IMR-90 (cell line): ENCODE measurements around the gene GRIK5. TPM values are rescaled to one million over a fixed set of nuclear protein-coding genes. Genes with fewer than 3 reads are reported as not detected.

Source experiments
- ATAC-seq: fragments of 200-7000 bp; cut with Tn5 transposase; 2 replicates; pipeline ENCODE4 v1.9.1; 2020; ENCODE audit warnings: low read depth, mild to moderate bottlenecking, moderate library complexity
- BruUV-seq: library from RNA; stranded (reverse); fragments of 400-500 nt; replicated peaks from 2 replicates; lab custom pipeline; 2021; lab: Mats Ljungman, UMichigan
- CTCF ChIA-PET: fragments of 300-600 bp; formaldehyde crosslinking; extraction: SDS; loops from one replicate; lab custom pipeline; 2021; ENCODE audit warnings: antibody characterized with exemption; lab: Yijun Ruan, JAX
- POLR2A ChIA-PET: fragments of 300-600 bp; sonication (Branson Sonifier 250); formaldehyde crosslinking; loops from one replicate; lab custom pipeline; 2022; ENCODE audit warnings: antibody characterized with exemption; ENCODE audit not compliant: unreplicated experiment; lab: Charles Lee
- DNase-seq: peaks from one replicate; pipeline ENCODE4 v3.0.0; 2013
- H2AFZ ChIP-seq: replicated peaks from 2 replicates; pipeline ENCODE3; 2013; ENCODE audit warnings: low read length, mild to moderate bottlenecking; ENCODE audit not compliant: poor library complexity
- H2AK5ac ChIP-seq: 2 replicates; pipeline ENCODE4 v1.6.1; 2013; ENCODE audit warnings: low read depth, low read length, inconsistent platforms
- H2AK9ac ChIP-seq: replicated peaks from 2 replicates; pipeline ENCODE3; 2013; ENCODE audit warnings: mild to moderate bottlenecking, low read depth, low read length, moderate library complexity; ENCODE audit not compliant: poor library complexity
- H2BK120ac ChIP-seq: 2 replicates; pipeline ENCODE4 v1.6.1; 2013; ENCODE audit warnings: low read depth, low read length, inconsistent platforms
- H2BK15ac ChIP-seq: 3 replicates; pipeline ENCODE4 v1.6.1; 2013; ENCODE audit warnings: low read depth, low read length, inconsistent platforms
- H2BK20ac ChIP-seq: 2 replicates; pipeline ENCODE4 v1.6.1; 2013; ENCODE audit warnings: low read depth, mild to moderate bottlenecking, inconsistent platforms, low read length, moderate library complexity
- H2BK5ac ChIP-seq: 2 replicates; pipeline ENCODE4 v1.6.1; 2013; ENCODE audit warnings: mild to moderate bottlenecking, low read depth, low read length, inconsistent platforms; ENCODE audit not compliant: poor library complexity, severe bottlenecking
- H3K14ac ChIP-seq: replicated peaks from 2 replicates; pipeline ENCODE4 v1.6.1; 2013; ENCODE audit warnings: low read depth, low read length, inconsistent platforms
- H3K18ac ChIP-seq: 2 replicates; pipeline ENCODE4 v1.6.1; 2013; ENCODE audit warnings: low read depth, low read length, control low read depth
- H3K23ac ChIP-seq: 2 replicates; pipeline ENCODE4 v1.6.1; 2013; ENCODE audit warnings: low read depth, low read length, inconsistent platforms
- H3K27ac ChIP-seq: 2 replicates; pipeline ENCODE4 v1.5.1; 2013; ENCODE audit warnings: mild to moderate bottlenecking, control low read depth, low read length; ENCODE audit not compliant: insufficient read depth
- H3K27me3 ChIP-seq: 2 replicates; pipeline ENCODE4 v1.6.1; 2013; ENCODE audit warnings: low read length; ENCODE audit not compliant: control insufficient read depth, insufficient read depth
- H3K36me3 ChIP-seq: 2 replicates; pipeline ENCODE4 v1.6.1; 2013; ENCODE audit warnings: low read length, mixed read lengths; ENCODE audit not compliant: control insufficient read depth, insufficient read depth
- H3K4ac ChIP-seq: 2 replicates; pipeline ENCODE4 v1.6.1; 2013; ENCODE audit warnings: low read depth, low read length, inconsistent platforms
- H3K4me1 ChIP-seq: 2 replicates; pipeline ENCODE4 v1.6.1; 2013; ENCODE audit warnings: low read length, mixed read lengths; ENCODE audit not compliant: control insufficient read depth, insufficient read depth
- H3K4me2 ChIP-seq: 2 replicates; pipeline ENCODE4 v1.6.1; 2013; ENCODE audit warnings: low read depth, mild to moderate bottlenecking, control low read depth, low read length, moderate library complexity
- H3K4me3 ChIP-seq: 2 replicates; pipeline ENCODE4 v1.5.1; 2013; ENCODE audit warnings: low read depth, mild to moderate bottlenecking, control low read depth, low read length, moderate library complexity; ENCODE audit not compliant: insufficient read depth
- H3K56ac ChIP-seq: 2 replicates; pipeline ENCODE4 v1.6.1; 2013; ENCODE audit warnings: low read length, inconsistent platforms; ENCODE audit not compliant: insufficient read depth; ENCODE audit errors: extremely low read depth
- H3K79me1 ChIP-seq, 2 experiments: 2 replicates each; pipeline ENCODE4 v1.6.1; 2013; ENCODE audit warnings: low read length in 2 of 2, inconsistent platforms in 1 of 2, low read depth in 1 of 2
- H3K9ac ChIP-seq: 2 replicates; pipeline ENCODE4 v1.6.1; 2013; ENCODE audit warnings: low read depth, low read length, control low read depth
- H3K9me1 ChIP-seq: 2 replicates; pipeline ENCODE4 v1.6.1; 2013; ENCODE audit warnings: low read length, inconsistent platforms; ENCODE audit not compliant: insufficient read depth
- H3K9me3 ChIP-seq: 2 replicates; pipeline ENCODE4 v1.6.1; 2013; ENCODE audit warnings: low read length; ENCODE audit not compliant: control insufficient read depth, insufficient read depth
- H4K20me1 ChIP-seq: 2 replicates; pipeline ENCODE4 v1.6.1; 2013; ENCODE audit warnings: low read length, inconsistent platforms; ENCODE audit not compliant: insufficient read depth
- H4K5ac ChIP-seq: 2 replicates; pipeline ENCODE4 v1.6.1; 2013; ENCODE audit warnings: mild to moderate bottlenecking, low read depth, low read length, control low read depth
- H4K8ac ChIP-seq, 2 experiments: 2 replicates each; pipeline ENCODE4 v1.6.1; 2013; ENCODE audit warnings: low read depth in 2 of 2, low read length in 2 of 2, control low read depth in 1 of 2, inconsistent platforms in 1 of 2
- H4K91ac ChIP-seq: 2 replicates; pipeline ENCODE4 v1.6.1; 2013; ENCODE audit warnings: low read depth, low read length, inconsistent platforms; ENCODE audit not compliant: insufficient read depth
- BHLHE40 ChIP-seq: fragments of 150-350 bp; IDR thresholded peaks from 2 replicates; pipeline ENCODE4 v1.6.1; 2016; ENCODE audit warnings: mild to moderate bottlenecking, low read depth, low read length
- CEBPB ChIP-seq: IDR thresholded peaks from 2 replicates; pipeline ENCODE4 v1.6.1; 2012; ENCODE audit warnings: low read depth, low read length, improper control_type of control experiment
- FOS ChIP-seq: fragments of 150-350 bp; IDR thresholded peaks from 2 replicates; pipeline ENCODE4 v1.6.1; 2016; ENCODE audit warnings: low read depth, low read length
- MXI1 ChIP-seq: IDR thresholded peaks from 2 replicates; pipeline ENCODE4 v1.6.1; 2012; ENCODE audit warnings: low read depth, mild to moderate bottlenecking, low read length, moderate library complexity, borderline replicate concordance
- POLR2A ChIP-seq: IDR thresholded peaks from 2 replicates; pipeline ENCODE4 v1.6.1; 2012; ENCODE audit warnings: mild to moderate bottlenecking, low read depth, low read length
- RAD21 ChIP-seq: IDR thresholded peaks from 2 replicates; pipeline ENCODE4 v1.6.1; 2012; ENCODE audit warnings: low read length, improper control_type of control experiment
- RCOR1 ChIP-seq: IDR thresholded peaks from 2 replicates; pipeline ENCODE4 v1.6.1; 2012; ENCODE audit warnings: mild to moderate bottlenecking, low read length, improper control_type of control experiment; ENCODE audit not compliant: insufficient replicate concordance
- RFX5 ChIP-seq: IDR thresholded peaks from 2 replicates; pipeline ENCODE4 v1.8.0; 2012; ENCODE audit warnings: low read depth, mild to moderate bottlenecking, low read length, moderate library complexity
- SMC3 ChIP-seq: fragments of 150-350 bp; IDR thresholded peaks from 2 replicates; pipeline ENCODE4 v1.6.1; 2016; ENCODE audit warnings: low read depth, mild to moderate bottlenecking, antibody characterized with exemption, low read length, moderate library complexity
- WGBS, 2 experiments: methylation state at CpG; one replicate each; pipeline versions ENCODE4 v1.1.5 to v1.1.7; 2013; ENCODE audit warnings: missing lambda C conversion rate in 2 of 2; ENCODE audit not compliant: insufficient read length in 1 of 2; ENCODE audit errors: extremely low coverage in 2 of 2; 5-methylcytosine and 5-hydroxymethylcytosine counted together
- dilution Hi-C: fragments of 300-500 bp; cut with HindIII; formaldehyde crosslinking; loops from one replicate; pipeline ENCODE4 v1.14.3; 2018; ENCODE audit warnings: low sequenced_read_pairs; ENCODE audit not compliant: unreplicated experiment
- in situ Hi-C: fragments of 300-500 bp; cut with MboI; formaldehyde crosslinking; loops from 3 replicates; pipeline ENCODE4 v1.14.3; 2019; ENCODE audit warnings: low sequenced_read_pairs, inconsistent platforms, mixed read lengths
- intact Hi-C: fragments of 100-400 bp; cut with micrococcal nuclease; formaldehyde crosslinking; loops from 2 replicates; pipeline ENCODE4 v1.10.0; 2022
- polyA plus RNA-seq, 3 experiments: library from polyadenylated mRNA; depleted of rRNA; stranded (reverse); fragments of >200 nt; gene quantifications; 2 replicates each; pipeline ENCODE4 v1.2.3, GENCODE V29; 2012; ENCODE audit warnings: low replicate concordance in 1 of 3
- total RNA-seq: library from RNA; depleted of rRNA; stranded (reverse); fragments of >200 nt; gene quantifications from 2 replicates; pipeline ENCODE4 v1.2.3, GENCODE V29; 2012
- TF ChIP-seq, protein P1 (sequence below): fragments of 150-350 bp; IDR thresholded peaks from 2 replicates; pipeline ENCODE4 v1.6.1; 2017; ENCODE audit warnings: mild to moderate bottlenecking, antibody characterized with exemption, low read length, low read depth
- TF ChIP-seq, protein P2 (sequence below): conservative IDR thresholded peaks from 2 replicates; pipeline ENCODE4 v1.5.1; 2012; ENCODE audit warnings: mild to moderate bottlenecking, low read depth, low read length, improper control_type of control experiment

Gene GRIK5
- total and polyA plus RNA-seq, 2 of the 4 experiments (the other 2 are of a cell fraction), result 0.10 TPM; not detected in 1

DNA sequence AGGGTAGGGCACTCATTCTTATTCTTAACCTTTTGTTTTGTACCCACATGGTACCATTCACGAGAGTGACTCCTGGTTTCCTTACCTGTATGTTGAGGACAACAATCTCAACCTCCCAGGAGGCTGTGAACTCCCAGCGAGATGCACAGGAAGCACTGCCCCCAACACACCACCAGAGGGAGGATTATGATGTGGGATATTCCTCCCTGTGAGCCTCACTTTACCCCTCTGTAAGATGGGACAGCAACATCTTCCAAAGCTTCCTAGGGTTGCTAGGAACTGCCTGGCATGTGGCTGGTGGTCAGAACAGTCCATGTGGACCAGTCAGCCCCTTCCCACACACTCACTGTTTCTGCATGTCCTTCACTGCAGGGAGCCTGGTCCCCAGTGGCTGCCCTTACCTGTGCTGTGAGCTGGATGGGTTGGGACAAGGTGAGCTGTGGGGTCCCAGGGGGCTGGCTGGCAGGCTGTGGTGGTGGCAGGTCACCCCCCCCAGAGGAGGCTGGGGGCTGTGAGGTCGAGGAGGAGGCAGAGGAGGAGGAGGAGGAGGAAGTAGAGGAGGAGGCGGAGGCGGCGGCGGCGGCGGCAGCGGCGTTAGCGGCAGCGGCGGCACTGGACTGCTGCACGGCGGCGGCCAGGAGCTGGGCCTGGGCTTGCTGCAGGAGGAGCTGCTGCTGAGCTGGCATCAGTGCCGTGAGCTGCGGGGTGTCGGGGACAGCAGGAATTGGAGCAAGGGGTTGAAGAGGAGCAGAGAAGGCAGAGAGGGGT lies 46.5 kb upstream of the GRIK5 start:
- H2BK5ac ChIP-seq, result no peak overlapping the region
- no peak overlapping the region; a peak in 1 of 4 replicates for H4K8ac ChIP-seq
- ATAC-seq (no peak), DNase-seq (no peak)
- no peak overlapping the region for H2BK15ac ChIP-seq
- H3K4me3 ChIP-seq, result no peak overlapping the region
- 0 out of 2 replicates have a peak overlapping the region, but pooled peaks have one; percentile 30 for H3K14ac ChIP-seq
- TF ChIP-seq, protein P1, sequence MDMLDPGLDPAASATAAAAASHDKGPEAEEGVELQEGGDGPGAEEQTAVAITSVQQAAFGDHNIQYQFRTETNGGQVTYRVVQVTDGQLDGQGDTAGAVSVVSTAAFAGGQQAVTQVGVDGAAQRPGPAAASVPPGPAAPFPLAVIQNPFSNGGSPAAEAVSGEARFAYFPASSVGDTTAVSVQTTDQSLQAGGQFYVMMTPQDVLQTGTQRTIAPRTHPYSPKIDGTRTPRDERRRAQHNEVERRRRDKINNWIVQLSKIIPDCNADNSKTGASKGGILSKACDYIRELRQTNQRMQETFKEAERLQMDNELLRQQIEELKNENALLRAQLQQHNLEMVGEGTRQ, result no peak
- TF ChIP-seq FOS (no peak), RCOR1 (no peak), POLR2A (no peak), MXI1 (no peak), BHLHE40 (no peak), RFX5 (no peak), RAD21 (no peak), SMC3 (no peak), CEBPB (no peak)
- TF ChIP-seq, protein P2, sequence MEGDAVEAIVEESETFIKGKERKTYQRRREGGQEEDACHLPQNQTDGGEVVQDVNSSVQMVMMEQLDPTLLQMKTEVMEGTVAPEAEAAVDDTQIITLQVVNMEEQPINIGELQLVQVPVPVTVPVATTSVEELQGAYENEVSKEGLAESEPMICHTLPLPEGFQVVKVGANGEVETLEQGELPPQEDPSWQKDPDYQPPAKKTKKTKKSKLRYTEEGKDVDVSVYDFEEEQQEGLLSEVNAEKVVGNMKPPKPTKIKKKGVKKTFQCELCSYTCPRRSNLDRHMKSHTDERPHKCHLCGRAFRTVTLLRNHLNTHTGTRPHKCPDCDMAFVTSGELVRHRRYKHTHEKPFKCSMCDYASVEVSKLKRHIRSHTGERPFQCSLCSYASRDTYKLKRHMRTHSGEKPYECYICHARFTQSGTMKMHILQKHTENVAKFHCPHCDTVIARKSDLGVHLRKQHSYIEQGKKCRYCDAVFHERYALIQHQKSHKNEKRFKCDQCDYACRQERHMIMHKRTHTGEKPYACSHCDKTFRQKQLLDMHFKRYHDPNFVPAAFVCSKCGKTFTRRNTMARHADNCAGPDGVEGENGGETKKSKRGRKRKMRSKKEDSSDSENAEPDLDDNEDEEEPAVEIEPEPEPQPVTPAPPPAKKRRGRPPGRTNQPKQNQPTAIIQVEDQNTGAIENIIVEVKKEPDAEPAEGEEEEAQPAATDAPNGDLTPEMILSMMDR, result no peak
- H3K9ac ChIP-seq, result no peak overlapping the region
- H3K9me1 ChIP-seq, result peaks cover 30% of the 10 kb centered on the region
- no peak overlapping the region for H3K27ac ChIP-seq
- CTCF ChIA-PET, result no interaction called here
- H3K36me3 ChIP-seq, result no peaks in the 10 kb centered on the region
- H2BK120ac ChIP-seq, result peak overlapping the region; percentile 1; the same call in 1 of the 2 replicates
- H2AK5ac ChIP-seq, result peak overlapping the region; percentile 91
- intact Hi-C loops (no loop called here), in situ Hi-C loops (loop anchor here (10.0 kb wide), 1 partner anchor 278 kb away; the partner anchor contains the start of gene CNFN), dilution Hi-C loops (no loop called here)
- H2AFZ ChIP-seq, result no peak overlapping the region
- peaks cover 27% of the 10 kb centered on the region for H3K4me1 ChIP-seq
- H2BK20ac ChIP-seq, result no peak overlapping the region
- H3K27me3 ChIP-seq, result no peaks in the 10 kb centered on the region
- POLR2A ChIA-PET, result no interaction called here
- no peak overlapping the region for H3K18ac ChIP-seq
- no peak overlapping the region for H3K23ac ChIP-seq
- WGBS, 2 experiments, result 40% methylated on average over 1 of the region's 20 CpGs; no CpG with 5 or more reads in 1 of the 2 experiments
- no peak overlapping the region for H3K56ac ChIP-seq
- no peak overlapping the region for H2AK9ac ChIP-seq
- H3K9me3 ChIP-seq, result no peaks in the 10 kb centered on the region
- H3K4ac ChIP-seq, result no peak overlapping the region
- no peak overlapping the region for H3K4me2 ChIP-seq
- peaks cover 3 to 31% of the 10 kb centered on the region in 2 experiments; a peak in 3 of 4 replicates for H3K79me1 ChIP-seq
- BruUV-seq, result no TSS peak
- no peaks in the 10 kb centered on the region for H4K20me1 ChIP-seq
- no peak overlapping the region for H4K91ac ChIP-seq
- no peak overlapping the region for H4K5ac ChIP-seq
